DMS79 (cell line): ENCODE data around the gene NDUFA13.

Source experiments
- DNase-seq: peaks from one replicate; lab custom pipeline; 2025; lab: John Stamatoyannopoulos, UW

Gene NDUFA13

DNA sequence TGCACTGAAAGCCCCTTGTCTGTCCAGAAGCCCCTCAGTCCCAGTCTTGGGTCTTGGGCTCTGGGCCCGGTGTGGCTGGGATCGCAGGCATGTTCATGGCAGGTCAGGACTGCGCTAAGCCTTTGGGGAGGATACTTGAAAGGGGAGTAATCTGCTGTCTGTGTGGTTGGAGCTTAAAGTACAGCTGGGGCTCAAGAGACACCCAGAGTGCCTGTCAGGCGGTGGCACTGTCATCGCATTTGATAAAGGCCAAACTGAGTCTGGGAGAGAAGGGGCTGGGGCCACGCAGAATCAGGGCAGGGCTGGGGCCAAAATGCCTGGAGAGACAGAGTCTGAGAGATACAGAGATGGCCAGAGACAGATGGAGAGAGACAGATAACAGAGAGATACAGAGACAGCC is 17.8 kb downstream of the NDUFA13 start:
- DNase-seq, result no peak

DNA sequence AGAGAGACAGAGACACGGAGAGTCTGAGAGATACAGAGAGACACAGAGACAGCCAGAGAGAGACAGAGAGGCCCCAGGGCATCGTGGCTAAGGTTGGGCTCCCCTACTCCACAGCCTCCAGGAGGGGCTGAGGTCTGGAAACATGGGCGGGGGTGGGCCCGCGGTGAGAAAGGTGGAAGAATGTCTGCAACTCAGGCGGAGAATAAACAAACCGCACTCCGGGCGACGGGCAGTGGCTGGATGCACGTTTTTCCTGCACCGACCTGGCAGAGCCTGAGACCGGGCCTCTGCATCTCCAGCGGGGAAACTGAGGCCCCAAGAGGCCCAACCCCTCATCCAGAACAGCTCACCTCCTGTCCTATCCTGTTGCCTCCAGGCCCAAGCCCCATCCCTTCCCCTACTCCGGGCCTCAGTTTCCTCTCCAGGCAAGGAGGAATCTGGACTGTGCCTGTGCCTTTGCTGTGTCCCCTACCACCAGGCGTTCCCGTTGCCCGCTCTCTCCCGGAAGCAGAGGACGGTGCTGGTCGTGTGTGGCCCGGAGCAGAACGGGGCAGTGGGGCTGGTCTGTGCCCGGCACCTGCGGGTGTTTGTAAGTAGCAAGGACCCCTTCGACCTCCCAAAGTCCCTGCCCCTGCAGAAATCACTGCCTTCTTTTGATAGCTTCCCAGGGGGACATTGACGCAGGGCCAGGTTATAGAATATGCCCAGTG is 18.7 kb downstream of the NDUFA13 start:
- DNase-seq, result no peak

DNA sequence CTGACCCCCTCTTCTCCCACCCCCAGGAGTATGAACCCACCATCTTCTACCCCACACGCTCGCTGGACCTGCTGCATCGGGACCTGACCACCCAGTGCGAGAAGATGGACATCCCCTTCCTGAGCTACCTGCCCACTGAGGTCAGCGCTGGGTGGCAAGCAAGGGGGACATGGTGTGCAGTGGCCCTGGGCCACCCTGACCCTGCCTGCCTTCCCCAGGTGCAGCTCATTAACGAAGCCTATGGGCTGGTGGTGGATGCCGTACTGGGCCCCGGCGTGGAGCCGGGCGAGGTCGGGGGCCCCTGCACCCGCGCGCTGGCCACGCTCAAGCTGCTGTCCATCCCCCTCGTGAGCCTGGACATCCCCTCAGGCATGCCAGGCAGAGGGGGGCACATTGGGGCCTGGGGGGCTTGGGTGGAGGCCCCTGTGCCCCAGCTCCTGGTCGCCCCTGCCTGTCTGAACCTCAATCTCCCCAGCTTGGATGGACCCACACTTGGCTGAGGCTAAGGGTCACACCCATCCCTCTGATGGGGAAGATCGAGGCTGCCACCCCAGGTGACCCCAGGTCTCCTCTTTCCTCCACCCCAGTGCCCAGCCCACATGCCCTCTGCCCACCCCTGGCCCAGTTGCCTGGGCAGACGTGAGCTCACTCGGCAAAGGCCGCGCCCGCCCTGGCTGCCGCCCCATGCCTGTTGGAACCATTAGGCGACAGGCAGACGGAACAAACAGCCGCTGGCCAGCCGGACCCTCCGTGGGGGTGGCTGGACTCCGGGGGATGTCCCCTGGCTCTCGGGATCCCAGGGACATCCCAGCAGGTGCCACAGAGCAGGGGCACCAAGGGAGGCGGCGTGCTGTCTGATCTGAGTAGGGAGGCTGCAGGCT is 19.5 kb downstream of the NDUFA13 start:
- DNase-seq, result no peak

DNA sequence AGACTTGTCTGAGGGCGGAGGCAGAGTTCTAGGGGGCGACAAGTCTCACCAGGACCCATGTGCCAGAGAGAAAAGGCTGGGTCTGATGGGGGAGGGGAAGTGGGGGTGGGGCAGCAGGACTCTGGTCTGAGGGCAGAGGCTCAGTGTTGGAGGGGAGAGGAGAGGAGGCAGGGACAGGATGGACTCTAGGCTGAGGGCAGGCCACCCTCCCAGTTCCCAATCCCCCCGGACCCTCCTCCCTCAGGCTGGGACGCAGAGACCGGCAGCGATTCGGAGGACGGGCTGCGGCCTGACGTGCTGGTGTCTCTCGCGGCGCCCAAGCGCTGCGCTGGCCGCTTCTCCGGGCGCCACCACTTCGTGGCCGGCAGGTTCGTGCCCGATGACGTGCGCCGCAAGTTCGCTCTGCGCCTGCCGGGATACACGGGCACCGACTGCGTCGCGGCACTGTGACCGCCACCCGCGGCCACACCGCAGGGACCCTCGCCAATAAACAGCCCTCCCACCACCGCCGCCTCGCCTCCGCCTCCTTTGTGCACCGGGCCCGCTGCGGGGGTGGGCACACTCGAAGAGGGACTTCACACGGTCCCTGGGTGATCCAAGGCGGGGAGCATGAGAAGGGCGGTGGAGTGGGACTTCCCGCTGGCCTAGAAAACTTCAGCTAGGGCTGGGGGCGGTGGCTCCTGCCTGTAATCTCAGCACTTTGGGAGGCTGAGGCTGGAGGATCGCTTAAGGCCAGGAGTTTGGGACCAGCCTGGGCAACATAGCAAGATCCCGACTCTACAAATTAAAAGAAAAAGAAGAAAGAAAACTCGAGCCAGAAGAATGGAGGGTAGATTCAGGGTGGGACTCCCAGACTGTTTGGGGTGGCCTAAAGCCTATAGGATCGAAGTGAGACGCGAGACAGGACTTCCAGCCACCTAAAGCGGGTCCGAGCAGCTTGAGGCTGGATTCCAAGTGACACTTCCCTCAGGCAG is 21.3 kb downstream of the NDUFA13 start:
- DNase-seq, result no peak

DNA sequence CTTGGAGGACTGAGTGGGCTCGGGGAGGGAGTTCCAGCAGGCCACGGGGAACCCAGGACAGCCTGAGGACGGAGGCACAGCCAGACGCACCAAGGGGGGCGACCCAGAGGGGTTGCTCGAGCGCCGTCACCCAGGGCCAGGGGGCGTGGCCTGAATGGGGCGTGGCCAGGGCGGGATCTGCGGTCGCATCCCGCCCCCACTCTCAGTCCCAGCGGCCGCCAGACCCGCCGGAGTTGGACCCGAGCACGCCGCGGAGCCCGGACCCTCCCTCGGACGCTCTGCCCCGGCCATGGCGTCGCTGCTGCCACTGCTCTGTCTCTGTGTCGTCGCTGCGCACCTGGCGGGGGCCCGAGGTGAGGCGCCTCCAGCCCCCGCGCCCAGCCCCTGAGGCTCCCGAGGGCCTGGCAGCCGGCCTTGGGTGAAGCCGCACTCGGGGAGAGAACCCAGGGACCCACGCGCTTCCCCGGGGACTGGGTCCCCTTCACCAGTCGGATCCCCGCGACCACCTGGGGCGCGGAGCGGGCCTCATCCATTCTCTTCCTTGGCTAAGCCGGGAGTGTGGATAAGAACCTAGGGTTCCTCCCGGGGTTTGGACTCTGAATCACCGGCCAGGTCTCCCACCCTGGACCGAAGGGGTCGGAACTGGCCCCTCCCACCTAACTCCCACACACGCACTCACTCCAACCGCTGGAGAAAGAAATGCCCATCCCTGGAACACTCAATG is 22.2 kb downstream of the NDUFA13 start, which contains the start of gene CILP2:
TSS of gene CILP2 (plus strand) at position 205 of the 724 bp plus-strand sequence. CDS start at position 290, 85 bp downstream.
- DNase-seq, result peak; percentile 15

DNA sequence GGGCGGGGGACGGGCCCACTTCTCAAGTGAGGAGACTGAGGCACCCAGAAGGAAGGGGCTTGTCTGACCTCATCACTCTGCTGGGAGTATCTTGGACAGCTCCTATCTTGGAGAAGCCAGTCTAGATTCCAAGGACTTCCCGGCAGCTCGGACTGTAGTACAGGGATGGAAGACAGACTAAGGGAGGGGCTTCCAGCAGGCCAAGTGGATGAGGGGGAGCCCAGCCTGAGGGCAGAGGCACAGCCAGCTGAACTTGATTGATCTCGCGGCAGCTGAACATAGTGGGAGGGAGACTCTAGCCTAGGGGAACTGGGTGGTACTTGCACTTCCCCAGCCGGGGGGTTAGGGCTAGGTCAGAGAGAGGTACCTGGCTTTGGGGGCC is 22.8 kb downstream of the NDUFA13 start:
- no peak for DNase-seq

DNA sequence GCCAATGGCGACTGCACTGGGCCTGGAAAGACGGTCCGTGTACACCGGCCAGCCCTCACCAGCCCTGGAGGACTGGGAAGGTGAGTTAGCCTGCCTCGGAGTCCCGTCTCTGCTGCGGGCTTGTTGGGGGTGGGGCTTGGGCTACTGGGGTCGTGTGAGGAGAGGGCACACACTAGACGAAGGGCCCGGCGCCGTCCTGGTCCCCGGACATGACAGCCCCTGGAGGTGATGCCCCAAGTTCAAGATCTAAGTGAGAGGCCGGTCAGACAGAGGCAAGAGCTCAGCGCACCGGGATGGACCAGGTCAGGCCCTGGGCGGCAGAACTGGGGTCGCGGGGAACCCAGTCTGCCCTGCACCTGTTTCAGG is 23.7 kb downstream of the NDUFA13 start:
- no peak for DNase-seq

DNA sequence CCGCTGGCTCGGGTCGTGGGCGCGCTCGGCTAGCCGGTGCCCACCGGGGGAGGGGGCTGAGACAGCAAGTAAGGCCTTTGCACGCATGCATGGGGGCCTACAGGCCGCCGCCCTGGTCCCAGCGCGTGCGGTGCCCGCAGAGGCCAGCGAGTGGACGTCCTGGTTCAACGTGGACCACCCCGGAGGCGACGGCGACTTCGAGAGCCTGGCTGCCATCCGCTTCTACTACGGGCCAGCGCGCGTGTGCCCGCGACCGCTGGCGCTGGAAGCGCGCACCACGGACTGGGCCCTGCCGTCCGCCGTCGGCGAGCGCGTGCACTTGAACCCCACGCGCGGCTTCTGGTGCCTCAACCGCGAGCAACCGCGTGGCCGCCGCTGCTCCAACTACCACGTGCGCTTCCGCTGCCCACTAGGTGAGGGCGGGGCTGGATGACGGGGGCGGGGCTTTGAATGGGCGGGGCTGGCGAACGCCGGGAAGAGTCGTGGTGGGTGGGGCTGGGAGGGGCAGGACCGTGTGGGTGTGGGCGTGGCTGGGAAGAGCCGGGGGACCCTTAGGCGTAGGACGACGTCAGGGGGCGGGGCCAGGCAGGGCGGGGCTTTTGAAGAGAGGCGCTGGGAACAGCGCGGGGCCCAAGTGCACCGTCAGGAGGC is 24.2 kb downstream of the NDUFA13 start:
- no peak for DNase-seq

DNA sequence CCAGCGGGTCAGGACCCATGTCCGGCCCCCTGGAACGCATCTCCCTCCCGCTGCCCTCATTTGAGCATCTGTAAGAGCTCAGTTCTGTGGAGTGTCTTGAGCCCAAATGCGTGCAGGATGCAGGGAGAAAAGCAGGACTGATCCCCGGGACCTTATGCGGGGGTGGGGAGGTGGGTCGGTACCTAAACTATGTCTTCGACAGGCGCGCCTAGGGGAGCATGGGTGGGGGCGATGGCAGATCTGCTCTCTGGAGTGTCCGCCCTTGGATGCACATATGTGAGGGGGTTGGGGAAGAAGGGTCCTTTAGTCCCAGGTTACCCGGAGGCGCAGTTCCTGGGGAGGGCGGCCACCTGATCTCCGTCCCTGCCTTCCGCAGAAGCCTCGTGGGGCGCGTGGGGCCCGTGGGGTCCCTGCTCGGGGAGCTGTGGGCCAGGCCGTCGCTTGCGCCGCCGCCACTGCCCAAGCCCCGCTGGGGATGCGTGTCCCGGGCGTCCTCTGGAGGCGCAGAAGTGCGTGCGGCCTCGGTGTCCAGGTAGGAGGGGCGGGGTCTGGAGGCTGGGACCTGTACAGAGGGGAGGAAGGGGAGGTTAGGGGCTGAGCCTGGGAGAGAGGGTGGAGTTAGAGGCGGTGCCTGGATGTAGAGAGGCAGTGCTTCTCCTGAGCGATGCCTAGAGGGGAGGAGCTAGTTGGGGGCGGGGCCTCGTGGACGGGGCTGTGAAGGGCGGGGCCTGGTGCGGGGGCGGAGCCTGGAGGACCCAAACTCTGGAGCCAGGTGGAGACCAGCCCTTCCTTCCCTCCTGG is 24.9 kb downstream of the NDUFA13 start:
- no peak for DNase-seq

DNA sequence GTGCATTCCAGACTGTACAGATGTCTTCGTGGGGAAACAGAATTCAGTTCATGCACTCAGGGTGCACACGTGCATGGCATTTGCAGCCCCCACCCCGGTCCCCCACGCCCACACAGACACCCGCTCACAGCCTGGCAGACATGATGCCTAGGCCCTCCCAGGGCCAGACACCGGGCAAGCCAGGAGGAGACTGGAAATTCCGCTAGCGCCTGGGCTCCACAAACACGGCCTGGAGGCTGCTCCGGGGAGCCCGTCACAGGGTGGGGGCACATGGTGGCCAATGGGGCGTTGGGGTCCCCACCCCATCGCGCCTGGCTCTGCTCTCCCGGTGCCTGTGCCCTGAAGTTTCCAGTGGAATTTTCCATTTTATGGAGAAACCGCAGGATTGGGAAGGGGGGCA is 25.6 kb downstream of the NDUFA13 start:
- DNase-seq, result no peak

DNA sequence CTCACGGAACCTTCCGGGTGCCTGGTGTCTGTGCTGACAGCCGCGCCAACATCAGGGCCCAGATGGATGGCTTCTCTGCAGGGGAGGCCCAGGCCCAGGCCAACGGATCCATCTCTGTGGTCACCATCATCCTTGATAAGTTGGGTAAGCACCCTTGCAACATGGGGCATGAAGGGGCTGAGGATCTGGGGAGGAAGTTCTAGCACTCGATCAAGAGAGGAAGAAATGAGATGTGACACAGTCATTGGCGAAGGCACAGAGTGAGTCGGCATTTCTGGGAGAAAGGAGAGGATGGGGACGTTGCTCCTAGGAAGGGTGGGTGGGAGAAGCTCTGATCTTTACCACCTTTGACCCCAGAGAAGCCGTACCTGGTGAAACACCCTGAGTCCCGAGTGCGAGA is 26.5 kb downstream of the NDUFA13 start:
- no peak for DNase-seq

DNA sequence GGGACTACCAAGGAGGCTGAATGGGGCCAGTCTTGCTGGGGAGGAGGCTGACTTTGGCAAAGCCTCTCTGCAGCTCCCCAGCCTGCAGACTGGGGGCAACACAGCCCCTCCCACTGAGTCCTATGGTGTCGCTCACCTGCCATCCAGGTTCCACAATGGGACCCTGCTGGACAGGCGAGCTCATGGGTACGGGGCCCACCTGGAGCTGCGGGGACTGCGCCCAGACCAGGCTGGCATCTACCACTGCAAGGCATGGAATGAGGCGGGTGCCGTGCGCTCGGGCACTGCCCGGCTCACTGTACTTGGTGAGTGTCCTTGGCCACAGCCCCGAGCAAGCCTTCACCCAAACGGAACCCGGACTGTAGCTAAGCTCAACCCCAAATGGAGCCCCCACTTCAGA is 27.1 kb downstream of the NDUFA13 start:
- DNase-seq, result no peak

DNA sequence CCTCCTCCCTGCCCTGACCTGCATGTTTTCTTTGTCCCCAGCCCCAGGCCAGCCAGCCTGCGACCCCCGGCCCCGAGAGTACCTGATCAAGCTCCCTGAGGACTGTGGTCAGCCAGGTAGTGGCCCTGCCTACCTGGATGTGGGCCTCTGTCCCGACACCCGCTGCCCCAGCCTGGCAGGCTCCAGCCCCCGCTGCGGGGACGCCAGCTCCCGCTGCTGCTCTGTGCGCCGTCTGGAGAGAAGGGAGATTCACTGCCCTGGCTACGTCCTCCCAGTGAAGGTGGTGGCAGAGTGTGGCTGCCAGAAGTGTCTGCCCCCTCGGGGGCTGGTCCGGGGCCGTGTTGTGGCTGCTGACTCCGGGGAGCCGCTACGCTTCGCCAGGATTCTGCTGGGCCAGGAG is 27.6 kb downstream of the NDUFA13 start:
- DNase-seq, result no peak

DNA sequence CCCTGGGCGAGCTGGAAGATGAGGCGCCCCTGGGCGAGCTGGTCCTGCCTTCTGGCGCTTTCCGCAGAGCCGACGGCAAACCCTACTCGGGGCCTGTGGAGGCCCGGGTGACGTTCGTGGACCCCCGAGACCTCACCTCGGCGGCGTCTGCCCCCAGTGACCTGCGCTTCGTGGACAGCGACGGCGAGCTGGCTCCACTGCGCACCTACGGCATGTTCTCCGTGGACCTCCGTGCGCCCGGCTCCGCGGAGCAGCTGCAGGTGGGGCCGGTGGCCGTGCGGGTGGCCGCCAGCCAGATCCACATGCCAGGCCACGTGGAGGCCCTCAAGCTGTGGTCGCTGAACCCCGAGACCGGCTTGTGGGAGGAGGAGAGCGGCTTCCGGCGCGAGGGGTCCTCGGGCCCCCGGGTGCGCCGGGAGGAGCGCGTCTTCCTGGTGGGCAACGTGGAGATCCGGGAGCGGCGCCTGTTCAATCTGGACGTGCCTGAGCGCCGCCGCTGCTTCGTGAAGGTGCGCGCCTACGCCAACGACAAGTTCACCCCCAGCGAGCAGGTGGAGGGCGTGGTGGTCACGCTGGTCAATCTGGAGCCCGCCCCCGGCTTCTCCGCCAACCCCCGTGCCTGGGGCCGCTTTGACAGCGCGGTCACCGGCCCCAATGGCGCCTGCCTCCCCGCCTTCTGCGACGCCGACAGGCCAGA is 28.4 kb downstream of the NDUFA13 start:
- DNase-seq, result no peak

DNA sequence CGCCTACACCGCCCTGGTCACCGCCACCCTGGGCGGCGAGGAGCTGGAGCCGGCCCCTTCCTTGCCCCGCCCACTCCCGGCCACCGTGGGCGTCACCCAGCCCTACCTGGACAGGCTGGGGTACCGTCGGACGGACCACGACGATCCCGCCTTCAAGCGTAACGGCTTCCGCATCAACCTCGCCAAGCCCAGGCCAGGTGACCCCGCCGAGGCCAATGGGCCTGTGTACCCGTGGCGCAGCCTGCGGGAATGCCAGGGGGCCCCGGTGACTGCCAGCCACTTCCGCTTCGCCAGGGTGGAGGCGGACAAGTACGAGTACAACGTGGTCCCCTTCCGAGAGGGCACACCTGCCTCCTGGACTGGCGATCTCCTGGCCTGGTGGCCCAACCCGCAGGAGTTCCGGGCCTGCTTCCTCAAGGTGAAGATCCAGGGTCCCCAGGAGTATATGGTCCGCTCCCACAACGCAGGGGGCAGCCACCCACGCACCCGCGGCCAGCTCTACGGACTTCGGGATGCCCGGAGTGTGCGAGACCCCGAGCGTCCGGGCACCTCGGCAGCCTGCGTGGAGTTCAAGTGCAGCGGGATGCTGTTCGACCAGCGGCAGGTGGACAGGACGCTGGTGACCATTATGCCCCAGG is 29.0 kb downstream of the NDUFA13 start:
- DNase-seq, result no peak

DNA sequence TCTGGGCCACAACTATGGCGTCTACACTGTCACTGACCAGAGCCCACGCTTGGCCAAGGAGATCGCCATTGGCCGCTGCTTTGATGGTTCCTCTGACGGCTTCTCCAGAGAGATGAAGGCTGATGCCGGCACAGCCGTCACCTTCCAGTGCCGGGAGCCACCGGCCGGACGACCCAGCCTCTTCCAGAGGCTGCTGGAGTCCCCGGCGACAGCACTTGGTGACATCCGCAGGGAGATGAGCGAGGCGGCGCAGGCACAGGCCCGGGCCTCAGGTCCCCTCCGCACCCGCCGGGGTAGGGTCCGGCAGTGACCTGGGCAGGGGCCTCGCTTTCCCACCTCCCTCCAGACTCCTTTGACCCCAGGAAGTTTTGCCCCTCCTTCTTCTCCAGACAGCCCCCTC is 29.7 kb downstream of the NDUFA13 start:
- no peak for DNase-seq

DNA sequence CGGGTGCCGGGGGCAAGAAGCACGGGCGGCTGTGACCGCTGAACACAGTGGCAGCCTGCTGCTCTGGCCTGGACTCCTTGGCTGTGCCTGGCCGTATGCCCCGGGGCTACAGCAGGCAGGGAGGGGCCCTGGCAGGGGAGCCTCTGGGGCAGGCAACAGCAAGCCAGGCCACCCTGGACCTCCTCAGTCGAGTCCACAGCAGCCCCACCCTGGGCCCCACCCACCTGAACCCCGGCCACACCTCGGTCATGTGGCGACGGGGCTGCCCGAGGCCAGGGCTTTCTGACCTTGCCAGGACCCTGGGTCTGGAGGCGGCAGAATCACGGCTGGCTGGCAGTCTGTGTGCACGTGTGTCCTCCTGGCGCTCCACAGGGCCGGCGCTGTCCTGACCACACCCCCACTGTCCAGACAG is 30.7 kb downstream of the NDUFA13 start:
- DNase-seq, result no peak

DNA sequence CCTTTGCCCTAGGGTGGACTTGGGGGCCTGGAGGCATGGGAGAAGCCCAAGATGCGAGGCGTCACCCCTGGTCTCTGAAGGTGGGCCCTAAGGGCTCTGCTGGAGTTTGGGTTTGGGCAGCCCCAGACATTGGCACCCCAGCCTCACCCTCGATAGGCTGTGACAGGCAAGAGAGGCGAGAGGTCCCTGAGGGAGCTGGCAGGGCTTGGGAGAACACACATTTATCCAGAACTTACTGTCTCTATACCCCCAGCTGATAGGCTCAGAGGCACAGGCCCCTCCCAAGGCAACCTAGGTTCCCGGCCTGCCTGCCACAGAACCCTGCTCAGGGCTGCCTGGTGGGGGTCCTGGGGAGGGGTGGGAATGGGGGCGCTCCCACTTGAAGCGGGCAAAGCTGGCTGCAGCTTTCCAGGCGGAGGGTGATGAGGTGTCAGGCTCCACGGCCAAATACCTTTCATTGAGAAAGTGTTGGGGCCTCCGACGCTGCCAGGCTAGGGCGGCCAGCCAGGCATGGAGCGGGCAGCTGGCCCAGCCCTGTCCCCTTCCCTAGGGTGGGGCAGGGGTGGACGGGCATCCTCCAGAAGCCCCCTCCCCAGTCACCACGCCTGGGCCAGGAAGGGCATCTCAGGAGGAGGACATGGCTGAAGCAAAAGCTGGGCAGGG is 31.8 kb downstream of the NDUFA13 start:
- DNase-seq, result no peak
